ENCODE results near the gene SNAP91. TPM values are rescaled to one million over a fixed set of nuclear protein-coding genes. Genes with fewer than 3 reads are reported as not detected.

SNAP91 gene
- total and polyA plus RNA-seq, 9 of the 15 experiments (the other 6 are each of a cell fraction or from before 2014, with no cell fraction given), result not detected

DNA sequence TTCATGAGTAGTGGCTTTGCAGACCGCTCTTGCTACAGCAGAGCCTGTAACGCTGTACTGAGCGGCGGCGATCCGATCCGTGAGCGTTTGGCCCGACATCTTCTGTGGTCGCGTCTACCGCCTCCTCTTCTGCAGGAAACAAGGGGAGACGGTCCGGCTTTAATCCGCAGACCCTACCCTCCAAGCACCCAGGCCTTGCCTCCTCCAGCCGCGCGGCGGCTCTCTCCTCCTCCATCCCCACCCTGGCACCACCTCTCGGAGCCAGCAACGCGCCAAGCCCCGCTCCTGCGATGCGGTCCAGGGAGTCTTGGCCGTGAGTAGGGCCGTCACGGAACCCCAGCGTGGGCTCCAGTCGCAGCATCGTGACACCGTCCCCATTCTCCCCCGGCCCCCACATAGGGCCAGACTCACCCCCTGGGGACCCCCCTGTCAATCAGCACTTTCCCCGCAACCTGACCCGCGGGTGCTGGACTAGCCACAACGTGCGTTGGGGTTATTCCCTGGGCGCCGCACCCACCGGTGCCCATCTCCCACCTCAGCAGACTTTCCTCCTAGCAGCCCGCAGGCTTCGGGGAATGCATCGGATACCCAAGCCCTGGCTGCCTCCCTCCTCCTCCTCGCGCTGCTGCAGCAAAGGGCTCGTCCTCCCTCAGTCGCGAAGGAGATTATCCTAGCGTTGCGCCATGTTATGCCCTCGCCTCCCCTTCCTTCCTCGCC is 914 bp downstream of the SNAP91 start (continued):
- TF ChIP-seq, protein P1, sequence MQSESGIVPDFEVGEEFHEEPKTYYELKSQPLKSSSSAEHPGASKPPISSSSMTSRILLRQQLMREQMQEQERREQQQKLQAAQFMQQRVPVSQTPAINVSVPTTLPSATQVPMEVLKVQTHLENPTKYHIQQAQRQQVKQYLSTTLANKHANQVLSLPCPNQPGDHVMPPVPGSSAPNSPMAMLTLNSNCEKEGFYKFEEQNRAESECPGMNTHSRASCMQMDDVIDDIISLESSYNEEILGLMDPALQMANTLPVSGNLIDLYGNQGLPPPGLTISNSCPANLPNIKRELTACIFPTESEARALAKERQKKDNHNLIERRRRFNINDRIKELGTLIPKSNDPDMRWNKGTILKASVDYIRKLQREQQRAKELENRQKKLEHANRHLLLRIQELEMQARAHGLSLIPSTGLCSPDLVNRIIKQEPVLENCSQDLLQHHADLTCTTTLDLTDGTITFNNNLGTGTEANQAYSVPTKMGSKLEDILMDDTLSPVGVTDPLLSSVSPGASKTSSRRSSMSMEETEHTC (IDR thresholded peaks at IDR 0.05), result no peak

DNA sequence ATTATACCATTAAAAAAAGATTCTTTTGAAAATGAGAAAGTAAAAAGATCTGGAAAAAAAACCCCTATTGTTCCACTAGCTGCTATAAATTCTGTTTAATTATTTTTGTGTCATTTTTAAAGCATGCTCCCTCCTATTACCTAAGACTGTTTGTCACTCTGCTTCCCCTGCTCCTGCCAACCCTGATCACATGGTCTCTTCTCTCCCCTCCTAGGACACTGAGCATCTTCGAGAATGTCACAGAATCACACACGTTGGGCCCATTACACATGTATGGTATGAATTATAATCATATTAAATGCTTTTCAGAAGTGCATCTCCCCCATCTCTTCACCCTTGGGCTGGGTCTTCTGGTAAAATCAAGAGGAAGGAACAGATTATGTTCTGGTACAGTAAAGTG is 6.2 kb downstream of the SNAP91 start:
- intact Hi-C loops (cut with micrococcal nuclease) (no loop called here), in situ Hi-C loops (cut with MboI) (no loop called here)
- H3K9me1 ChIP-seq (ENCODE audit: control insufficient read depth, insufficient read depth, low read length), result no peaks in the 10 kb centered on the region
- H3K4me1 ChIP-seq (replicated peaks in 1 of 2; ENCODE audit: control insufficient read depth in 2 of 2, insufficient read depth in 2 of 2, low read length in 2 of 2), result no peaks in the 10 kb centered on the region; a peak in 1 of 5 replicates
- no peak for DNase-seq (ENCODE audit: extremely low read depth in 1 of 4, low spot score in 3 of 4)
- no peak overlapping the region for H3K27ac ChIP-seq (ENCODE audit: extremely low read depth, low read depth, low read length)
- no peaks in the 10 kb centered on the region for H3K36me3 ChIP-seq (ENCODE audit: control insufficient read depth, insufficient read depth, low read length)
- CTCF ChIA-PET (ENCODE audit: low intra/inter-chr PET ratio), result no interaction called here
- POLR2A ChIA-PET, result no interaction called here
- no peak for ATAC-seq
- 3% methylated on average over 2 of the region's 2 CpGs for WGBS (ENCODE audit: insufficient coverage, low coverage, missing lambda C conversion rate)
- no peaks in the 10 kb centered on the region for H3K9me3 ChIP-seq (replicated peaks; ENCODE audit: control insufficient read depth, insufficient read depth, low read depth, low read length)
- no peak overlapping the region for H2AFZ ChIP-seq (ENCODE audit: low read depth, low read length)
- TF ChIP-seq FIP1L1 (IDR thresholded peaks at IDR 0.05; ENCODE audit: low read depth, low read length, poor library complexity, severe bottlenecking) (no peak), SLC30A9 (CRISPR knock-in tag; IDR thresholded peaks at IDR 0.05) (no peak), RAD51 (IDR thresholded peaks at IDR 0.05; ENCODE audit: borderline replicate concordance, low read depth) (no peak)
- TF ChIP-seq, protein P2, sequence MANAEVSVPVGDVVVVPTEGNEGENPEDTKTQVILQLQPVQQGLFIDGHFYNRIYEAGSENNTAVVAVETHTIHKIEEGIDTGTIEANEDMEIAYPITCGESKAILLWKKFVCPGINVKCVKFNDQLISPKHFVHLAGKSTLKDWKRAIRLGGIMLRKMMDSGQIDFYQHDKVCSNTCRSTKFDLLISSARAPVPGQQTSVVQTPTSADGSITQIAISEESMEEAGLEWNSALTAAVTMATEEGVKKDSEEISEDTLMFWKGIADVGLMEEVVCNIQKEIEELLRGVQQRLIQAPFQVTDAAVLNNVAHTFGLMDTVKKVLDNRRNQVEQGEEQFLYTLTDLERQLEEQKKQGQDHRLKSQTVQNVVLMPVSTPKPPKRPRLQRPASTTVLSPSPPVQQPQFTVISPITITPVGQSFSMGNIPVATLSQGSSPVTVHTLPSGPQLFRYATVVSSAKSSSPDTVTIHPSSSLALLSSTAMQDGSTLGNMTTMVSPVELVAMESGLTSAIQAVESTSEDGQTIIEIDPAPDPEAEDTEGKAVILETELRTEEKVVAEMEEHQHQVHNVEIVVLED (CRISPR knock-in tag; IDR thresholded peaks at IDR 0.05), result no peak
- no peak for FAIRE-seq
- H3K9ac ChIP-seq (ENCODE audit: insufficient read depth in 1 of 2, low read depth in 2 of 2, low read length in 2 of 2), result no peak overlapping the region
- H3K79me2 ChIP-seq (ENCODE audit: control insufficient read depth, insufficient read depth, low read length), result no peaks in the 10 kb centered on the region
- no peaks in the 10 kb centered on the region for H4K20me1 ChIP-seq (replicated peaks; ENCODE audit: control insufficient read depth, insufficient read depth, low read length)
- H3K4me2 ChIP-seq (ENCODE audit: insufficient read depth, low read length), result no peak overlapping the region
- H3K27me3 ChIP-seq (ENCODE audit: control insufficient read depth in 2 of 2, insufficient read depth in 2 of 2, low read length in 2 of 2), result peaks cover 0 to 5% of the 10 kb centered on the region in 2 experiments; a peak in 2 of 5 replicates
- no TSS peak for BruUV-seq (replicated peaks)
- H3K4me3 ChIP-seq, result no peak overlapping the region

Measured in K562 (cell line).